GM12874 (cell line): ENCODE data around the gene GABPB2.

Experiments
- TF ChIP-seq, protein P1 (sequence below): IDR thresholded peaks from 2 replicates; pipeline ENCODE4 v1.5.1; 2011; ENCODE audit warnings: low read depth, mild to moderate bottlenecking, control low read depth, low read length, moderate library complexity; ENCODE audit not compliant: insufficient read depth

GABPB2 gene

DNA sequence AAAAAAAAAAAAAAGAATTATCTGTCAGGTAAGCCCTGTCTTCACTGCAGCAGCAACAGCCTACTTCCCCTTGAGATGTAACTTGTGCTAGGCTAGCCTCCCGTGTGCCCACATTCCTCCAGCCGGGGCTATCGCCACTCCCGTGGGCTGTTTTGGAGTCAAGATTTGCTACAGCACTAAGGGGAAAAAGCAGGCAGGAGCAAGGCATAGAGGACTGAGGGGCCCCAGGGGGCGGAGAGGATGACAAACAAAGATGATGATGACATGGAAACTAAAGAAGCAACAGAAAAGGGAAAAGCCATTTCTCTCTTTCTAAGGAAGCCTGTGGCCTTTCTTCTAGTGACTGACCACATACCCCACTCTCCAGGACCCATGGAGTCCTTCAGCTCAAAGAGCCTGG is 87.8 kb downstream of the GABPB2 start:
- TF ChIP-seq, protein P1, sequence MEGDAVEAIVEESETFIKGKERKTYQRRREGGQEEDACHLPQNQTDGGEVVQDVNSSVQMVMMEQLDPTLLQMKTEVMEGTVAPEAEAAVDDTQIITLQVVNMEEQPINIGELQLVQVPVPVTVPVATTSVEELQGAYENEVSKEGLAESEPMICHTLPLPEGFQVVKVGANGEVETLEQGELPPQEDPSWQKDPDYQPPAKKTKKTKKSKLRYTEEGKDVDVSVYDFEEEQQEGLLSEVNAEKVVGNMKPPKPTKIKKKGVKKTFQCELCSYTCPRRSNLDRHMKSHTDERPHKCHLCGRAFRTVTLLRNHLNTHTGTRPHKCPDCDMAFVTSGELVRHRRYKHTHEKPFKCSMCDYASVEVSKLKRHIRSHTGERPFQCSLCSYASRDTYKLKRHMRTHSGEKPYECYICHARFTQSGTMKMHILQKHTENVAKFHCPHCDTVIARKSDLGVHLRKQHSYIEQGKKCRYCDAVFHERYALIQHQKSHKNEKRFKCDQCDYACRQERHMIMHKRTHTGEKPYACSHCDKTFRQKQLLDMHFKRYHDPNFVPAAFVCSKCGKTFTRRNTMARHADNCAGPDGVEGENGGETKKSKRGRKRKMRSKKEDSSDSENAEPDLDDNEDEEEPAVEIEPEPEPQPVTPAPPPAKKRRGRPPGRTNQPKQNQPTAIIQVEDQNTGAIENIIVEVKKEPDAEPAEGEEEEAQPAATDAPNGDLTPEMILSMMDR: no peak

DNA sequence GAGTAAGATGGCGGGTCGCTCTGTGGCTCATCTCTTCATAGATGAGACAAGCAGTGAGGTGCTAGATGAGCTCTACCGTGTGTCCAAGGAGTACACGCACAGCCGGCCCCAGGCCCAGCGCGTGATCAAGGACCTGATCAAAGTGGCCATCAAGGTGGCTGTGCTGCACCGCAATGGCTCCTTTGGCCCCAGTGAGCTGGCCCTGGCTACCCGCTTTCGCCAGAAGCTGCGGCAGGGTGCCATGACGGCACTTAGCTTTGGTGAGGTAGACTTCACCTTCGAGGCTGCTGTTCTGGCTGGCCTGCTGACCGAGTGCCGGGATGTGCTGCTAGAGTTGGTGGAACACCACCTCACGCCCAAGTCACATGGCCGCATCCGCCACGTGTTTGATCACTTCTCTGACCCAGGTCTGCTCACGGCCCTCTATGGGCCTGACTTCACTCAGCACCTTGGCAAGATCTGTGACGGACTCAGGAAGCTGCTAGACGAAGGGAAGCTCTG is 88.2 kb downstream of the GABPB2 start:
- TF ChIP-seq, protein P1: no peak

DNA sequence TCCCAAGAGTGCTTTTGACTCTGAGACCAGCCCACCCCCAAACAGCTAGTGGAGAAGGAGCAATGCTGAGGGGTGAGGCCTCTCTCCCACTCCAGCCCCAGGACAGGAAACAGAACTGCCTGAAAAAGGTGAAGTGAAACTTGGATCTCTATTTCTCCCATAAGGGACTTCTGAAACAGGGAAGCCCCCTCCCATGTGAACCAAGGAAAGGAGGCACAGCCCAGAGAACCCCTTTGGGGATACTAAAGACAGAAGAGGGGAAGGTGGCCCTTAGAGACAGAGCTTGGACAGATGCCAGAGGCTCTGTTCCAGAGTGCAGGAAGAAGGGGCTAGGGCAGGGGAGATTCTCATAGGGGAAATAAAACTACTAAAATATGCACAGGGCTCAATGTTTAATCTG is 88.8 kb downstream of the GABPB2 start:
- TF ChIP-seq, protein P1: no peak

DNA sequence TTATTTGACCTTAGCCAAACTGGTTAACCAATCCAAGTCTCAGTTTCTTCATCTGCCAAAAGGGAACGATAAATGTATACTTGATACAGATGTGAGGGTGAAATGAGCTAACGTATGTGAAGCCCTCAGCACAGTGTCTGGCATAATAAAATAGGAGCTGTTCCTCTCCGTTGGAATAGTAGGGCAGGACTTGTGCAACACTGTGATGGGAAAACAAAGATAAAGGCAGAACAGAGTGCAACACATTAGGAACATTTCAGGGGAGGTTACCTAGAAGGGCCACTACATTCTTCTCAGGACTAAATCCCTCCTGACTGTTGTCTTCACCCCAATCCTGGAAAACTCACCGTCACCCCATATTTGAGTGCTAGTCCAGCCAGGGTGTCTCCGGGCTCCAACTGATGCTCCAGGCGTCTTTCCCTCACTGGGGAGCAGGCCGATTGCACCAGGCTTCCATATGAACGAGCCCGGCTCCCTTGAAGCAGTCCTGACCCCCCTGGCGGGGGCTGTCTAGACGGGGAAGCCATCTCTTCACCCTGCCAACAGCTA is 94.2 kb downstream of the GABPB2 start:
- TF ChIP-seq, protein P1: no peak

DNA sequence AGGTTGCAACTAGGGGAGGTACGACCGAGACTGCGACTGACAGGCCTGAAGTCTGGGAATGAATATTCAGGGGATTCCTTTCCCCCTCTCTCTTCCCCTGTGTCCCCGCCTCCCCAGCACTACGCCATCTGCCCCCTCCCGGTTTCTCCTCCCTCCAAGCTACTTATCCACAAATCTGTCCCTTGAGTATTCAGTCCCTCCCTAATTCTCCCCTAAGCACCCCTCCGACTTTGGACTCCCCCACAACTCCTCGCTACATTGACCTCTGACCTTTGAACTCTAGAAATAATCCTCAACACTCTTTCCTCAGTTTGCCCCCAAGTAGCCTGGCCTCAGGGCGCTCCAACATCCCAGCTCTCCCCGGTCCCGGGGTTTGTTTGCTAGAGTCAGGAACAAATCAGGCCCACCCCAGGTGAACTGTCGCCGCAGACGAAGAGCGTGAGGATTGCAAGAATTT is 94.7 kb downstream of the GABPB2 start:
- TF ChIP-seq, protein P1: no peak

DNA sequence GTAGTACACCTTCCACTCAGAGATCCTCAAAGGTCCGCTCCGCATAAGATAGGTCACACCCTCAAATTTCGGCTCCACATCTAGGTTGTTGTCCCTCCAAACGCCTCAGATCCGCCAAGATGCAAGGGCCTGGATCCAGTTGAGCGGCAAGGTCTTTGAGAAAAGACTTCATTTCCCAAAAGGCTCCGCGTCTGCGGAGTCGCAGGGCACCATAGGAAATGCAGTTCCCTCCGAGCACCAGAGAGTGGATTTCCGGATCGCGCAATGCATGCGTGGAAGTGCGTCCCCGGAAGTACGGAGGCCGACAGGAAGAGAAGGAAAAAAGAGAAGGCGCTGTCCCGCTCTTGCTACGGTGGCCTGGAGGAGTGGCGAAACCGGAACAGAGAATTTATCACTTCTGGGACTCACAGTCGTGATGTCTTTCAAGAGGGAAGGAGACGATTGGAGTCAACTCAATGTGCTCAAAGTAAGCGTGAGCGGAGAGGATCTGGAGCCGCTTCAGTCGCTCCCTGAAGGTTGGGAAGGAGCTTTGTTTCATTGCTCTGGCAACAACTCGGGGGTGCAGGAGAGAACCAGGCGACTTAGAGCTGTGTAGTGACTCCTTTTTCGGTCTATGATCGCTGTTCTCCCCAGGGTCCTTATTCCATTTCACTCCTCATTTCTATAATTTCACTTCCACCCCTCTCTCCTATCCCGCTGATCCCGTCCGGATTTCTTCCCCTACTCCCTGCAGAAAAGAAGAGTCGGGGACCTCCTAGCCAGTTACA is 95.4 kb downstream of the GABPB2 start, which contains the start of the genes LYSMD1 and SCNM1:
Gene LYSMD1, minus strand, starts transcription at position 165 of the 767 bp plus-strand sequence. CDS start 644 bp downstream, outside the sequence.
Gene SCNM1, plus strand, starts transcription at position 407 of the 767 bp plus-strand sequence. Its CDS starts 9 bp downstream, at position 416.
- TF ChIP-seq, protein P1: no peak

DNA sequence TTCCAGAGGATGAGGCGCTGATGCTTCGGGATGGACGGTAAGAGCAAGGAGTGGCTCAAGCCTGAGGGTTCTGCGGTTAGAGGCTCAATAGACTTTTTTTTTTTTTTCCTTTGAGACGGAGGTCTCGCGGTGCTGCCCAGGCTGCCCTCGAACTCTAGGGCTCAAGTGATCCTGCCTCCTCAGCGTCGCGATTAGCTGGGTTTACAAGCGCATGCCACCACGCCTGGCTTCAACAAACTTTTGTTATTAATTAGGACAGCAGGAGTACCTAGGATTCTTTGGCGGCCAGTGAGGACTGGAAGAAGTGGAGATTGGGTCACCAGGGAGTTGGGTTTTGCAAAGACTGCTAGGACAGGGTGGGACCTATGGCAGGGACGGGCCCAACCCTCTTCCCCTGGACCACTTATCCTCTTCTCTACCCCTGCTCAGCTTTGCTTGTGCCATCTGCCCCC is 96.0 kb downstream of the GABPB2 start:
- TF ChIP-seq, protein P1: no peak
